ENCODE measurements around the gene MT1E.

MT1E gene

DNA sequence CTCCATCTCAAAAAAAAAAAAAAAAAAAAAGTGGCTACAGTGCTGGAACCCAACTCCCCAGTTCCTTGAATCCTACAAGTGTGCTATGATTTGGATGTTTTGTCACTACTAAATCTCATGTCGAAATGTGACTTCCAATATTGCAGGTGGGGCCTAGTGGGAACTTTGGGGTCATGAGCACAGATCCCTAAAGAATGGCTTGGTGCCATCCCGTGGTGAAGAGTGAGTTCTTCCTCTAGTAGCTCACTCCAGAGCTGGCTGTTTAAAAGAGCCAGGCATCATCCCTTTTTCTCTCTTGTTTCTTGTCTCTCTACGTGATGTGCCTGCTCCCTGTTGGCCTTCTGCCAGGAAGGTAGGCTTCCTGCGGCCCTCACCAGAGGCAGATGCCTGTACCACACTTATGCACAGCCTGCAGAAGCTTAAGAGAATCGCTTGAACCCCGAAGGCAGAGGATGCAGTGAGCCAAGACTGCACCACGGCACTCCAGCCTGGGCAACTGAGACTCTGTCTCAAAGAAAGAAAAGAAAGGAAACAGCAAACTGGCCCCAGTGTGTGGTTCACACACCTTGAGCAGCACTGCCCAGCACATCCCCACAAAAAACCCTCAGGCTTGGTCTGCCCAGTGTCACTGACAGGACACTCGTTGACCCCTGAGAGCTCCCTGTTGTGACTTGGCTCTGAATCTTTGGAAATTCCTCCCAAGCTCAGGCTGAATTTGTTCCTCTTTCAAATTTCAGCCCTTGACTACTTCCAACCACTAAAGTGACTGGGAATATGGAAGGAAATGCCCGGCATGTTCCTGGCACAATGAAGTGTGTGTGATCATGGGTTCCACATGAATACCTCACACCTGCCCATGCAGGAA, 3.1 kb downstream of the MT1E start:
- FAIRE-seq = no peak

DNA sequence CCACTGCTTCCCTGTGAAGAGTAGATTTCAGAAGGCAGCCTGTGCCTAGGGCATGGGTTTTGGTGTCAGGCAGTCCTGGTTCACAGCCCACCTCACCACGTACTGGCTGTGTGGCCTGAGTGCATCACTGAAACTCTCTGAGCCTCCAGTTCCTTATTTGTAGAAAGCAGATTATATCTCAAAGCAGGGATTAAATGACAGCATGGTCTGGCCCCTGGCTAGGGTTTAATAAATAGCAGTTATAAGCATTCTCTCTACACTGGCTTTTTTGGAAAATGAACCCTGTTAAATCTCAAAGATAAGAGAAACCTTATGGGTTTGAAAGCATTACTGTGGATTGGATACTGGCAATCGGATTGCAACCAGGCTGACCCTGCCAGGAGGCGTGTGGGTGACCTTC, 4.0 kb downstream of the MT1E start:
- FAIRE-seq = no peak

DNA sequence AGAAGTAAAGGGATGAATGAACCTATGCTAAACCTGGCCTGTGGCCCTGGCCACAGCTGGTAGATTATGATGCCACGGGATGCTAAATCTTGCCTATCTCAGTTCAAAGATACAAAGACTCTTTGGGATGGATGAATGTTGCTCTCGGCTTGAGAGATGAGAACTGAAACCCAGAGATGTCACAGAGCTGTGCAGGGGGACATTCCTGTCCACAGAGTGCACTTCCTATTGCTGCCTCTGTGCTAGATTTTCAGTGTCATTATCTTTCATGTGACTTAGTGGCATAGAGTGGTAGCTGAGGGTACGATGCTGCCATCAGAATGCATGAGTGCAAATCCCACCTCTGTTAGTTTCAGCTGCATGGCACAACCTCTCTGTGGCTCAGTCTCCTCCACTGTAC, 4.6 kb downstream of the MT1E start:
- FAIRE-seq = no peak

DNA sequence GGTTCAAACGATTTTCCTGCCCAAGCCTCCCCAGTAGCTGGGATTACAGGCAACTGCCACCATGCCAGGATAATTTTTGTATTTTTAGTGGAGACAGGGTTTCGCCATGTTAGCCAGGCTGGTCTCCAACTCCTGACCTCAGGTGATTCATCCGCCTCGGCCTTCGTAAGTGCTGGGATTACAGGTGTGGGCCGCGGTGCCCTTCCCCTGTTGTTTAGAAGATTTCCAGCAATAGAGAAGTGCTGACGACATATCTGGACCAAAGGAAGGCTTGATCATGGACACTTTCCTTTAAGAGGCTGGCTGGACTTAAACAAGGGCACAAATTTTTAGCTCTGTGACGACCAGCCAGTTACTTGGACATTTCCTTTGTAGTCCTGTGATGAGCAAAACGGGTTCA, 5.6 kb downstream of the MT1E start:
- FAIRE-seq = no peak

DNA sequence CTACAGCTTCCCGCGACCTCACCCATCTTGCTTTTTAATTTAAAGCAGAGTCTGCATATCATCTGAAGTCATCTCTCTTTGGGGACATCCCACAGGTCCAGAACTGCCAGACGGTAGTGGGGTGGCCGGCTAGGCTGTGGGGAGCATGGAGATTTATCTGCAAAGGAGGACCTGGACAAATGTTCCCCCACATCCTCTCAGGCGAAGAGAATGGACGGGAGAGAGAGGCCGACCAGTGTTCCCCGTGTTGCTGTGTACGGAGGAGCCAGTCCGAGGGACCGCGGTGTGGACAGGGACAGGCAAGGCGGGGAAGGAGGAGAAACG, 6.2 kb downstream of the MT1E start:
- no peak for FAIRE-seq

DNA sequence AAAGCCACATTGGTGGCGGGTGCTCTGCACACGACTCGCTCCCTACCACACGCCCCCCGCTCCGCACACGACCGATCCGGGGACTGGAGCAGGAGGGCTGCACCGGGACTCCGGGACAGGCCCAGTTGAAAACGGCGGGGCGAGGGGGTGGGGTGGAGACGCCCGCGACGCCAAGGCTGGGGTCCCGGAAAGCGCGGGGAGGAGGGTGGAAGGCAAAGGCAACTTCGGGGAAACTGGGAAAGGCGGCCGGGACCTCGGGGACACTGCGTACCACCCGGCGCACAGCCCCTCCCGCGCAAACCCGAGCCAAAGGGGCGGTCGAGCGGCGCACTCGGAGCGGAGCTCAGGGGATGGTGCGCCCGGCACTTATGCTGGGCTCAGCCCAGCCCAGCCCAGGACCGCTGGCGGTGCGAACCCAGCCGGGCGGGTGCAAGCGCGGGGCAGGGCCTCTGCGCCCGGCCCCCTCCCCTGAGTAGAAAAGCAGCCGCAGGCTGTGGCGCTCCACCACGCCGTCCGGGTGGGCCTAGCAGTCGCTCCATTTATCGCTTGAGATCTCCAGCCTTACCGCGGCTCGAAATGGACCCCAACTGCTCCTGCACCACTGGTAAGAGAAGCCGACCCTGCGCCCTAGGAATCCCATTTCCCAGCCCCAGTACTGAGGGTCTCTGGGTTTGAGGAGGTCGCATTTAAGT, 6.7 kb downstream of the MT1E start, which contains the start of gene MT1M:
Gene MT1M, plus strand, starts transcription at position 504 of the 692 bp plus-strand sequence. Its CDS starts 73 bp downstream, at position 577.
- FAIRE-seq = no peak

DNA sequence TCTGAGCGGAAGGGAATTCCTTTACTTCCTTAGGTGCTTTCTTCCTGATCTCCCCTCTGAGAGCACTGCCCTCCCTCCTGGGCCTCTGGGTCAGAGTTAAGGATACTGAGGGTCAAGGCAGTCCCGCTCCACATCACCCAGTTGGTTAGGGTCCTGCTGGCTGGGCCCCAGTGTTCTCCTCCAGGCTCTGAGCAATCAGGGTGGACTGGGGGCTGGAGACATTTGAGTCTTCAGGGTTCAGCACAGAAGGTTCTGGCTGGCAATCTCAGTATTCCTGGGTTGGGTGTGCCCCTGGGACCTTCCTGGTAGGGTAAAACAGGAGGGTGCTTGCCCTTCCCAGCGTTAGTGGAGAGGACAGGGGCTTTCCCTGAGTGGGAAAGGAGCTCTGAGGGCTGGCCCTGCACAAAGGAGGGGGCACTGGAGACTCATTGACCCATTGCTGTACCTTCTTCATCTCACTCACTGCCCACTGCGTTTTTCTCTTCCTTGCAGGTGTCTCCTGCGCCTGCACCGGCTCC, 7.3 kb downstream of the MT1E start:
- no peak for FAIRE-seq

DNA sequence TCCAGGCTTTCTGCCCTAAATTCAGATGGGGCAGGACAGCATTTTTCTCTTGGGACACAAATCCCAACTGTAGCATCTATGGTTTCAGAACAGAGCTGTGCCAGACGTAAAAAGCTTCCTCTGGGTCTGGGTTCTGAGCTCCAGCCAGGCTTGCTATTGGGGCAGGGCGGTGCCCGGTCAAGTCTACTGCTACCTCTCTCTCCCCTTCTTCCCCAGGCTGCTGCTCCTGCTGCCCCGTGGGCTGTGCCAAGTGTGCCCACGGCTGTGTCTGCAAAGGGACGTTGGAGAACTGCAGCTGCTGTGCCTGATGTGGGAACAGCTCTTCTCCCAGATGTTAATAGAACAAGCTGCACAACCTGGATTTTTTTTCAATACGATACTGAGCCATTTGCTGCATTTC, 8.0 kb downstream of the MT1E start:
- FAIRE-seq = no peak

DNA sequence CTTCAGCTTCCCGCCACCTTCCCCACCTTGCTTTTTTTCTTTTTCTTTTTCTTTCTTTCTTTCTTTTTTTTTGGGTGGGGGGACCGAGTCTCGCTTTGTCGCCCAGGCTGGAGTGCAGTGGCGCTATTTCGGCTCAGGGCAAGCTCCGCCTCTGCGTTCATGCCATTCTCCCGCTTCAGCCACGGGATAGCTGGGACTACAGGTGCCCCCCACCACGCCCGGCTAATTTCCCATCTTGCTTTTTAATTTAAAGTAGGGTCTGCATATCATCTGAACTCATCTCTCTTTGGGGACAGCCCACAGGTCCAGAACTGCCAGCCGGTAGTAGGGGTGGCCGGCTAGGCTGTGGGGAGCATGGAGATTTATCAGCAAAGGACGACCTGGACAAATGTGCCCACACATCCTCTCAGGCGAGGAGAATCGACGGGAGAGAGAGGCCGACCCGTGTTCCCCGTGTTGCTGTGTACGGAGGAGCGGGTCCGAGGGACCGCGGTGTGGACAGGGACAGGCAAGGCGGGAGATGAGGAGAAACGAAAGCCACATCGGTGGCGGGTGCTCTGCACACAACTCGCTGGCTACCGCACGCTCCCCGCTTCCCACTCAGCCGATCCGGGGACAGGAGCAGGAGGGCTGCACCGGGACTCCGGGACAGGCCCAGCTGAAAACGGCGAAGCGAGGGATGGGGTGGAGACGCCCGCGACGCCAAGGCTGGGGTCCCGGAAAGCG, 9.3 kb downstream of the MT1E start:
- FAIRE-seq = no peak

DNA sequence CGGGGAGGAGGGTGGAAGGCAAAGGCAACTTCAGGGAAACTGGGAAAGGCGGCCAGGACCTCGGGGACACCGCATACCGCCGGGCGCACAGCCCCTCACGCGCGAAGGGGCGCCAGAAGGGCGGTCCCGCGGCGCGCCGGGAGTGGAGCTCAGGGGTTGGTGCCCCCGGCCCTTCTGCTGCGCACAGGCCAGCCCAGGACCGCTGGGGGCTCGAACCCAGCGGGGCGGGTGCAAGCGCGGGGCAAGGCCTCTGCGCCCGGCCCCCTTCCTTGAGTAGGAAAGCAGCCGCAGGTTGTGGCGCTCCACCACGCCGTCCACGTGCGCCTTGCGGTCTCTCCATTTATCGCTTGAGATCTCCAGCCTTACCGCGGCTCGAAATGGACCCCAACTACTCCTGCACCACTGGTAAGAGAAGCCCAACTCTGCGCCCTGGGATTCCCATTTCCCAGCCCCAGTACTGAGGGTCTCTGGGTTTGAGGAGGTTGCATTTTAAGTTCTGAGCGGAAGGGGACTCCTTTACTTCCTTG, 9.9 kb downstream of the MT1E start:
- no peak for FAIRE-seq

DNA sequence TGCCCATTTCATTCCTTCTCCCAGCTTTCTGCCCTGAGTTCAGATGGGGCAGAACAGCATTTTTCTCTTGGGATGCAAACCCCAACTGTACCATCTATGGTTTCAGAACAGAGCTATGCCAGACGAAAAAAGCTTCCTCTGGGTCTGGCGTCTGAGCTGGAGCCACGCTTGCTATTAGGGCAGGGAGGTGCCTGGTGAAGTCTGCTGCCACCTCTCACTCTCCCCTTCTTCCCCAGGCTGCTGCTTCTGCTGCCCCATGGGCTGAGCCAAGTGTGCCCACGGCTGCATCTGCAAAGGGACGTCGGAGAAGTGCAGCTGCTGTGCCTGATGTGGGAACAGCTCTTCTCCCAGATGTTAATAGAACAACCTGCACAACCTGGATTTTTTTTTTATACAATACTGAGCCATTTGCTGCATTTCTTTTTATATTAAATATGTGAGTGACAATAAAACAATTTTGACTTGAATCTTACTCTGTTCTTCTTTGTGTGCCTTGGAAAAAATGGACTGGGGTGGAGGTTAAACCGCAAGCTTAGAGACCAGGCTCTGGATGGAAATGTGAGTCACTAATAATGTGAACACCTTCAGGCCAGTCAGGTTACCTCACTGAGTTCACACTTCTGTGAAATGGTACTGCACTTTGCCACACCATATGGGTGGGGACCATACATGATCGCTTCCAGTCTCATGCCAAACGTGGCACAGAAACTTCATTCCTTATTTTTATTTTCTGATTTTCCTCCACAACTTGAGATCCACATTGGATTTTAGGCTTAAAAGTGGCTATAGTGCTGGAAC, 11.2 kb downstream of the MT1E start:
- FAIRE-seq = no peak

DNA sequence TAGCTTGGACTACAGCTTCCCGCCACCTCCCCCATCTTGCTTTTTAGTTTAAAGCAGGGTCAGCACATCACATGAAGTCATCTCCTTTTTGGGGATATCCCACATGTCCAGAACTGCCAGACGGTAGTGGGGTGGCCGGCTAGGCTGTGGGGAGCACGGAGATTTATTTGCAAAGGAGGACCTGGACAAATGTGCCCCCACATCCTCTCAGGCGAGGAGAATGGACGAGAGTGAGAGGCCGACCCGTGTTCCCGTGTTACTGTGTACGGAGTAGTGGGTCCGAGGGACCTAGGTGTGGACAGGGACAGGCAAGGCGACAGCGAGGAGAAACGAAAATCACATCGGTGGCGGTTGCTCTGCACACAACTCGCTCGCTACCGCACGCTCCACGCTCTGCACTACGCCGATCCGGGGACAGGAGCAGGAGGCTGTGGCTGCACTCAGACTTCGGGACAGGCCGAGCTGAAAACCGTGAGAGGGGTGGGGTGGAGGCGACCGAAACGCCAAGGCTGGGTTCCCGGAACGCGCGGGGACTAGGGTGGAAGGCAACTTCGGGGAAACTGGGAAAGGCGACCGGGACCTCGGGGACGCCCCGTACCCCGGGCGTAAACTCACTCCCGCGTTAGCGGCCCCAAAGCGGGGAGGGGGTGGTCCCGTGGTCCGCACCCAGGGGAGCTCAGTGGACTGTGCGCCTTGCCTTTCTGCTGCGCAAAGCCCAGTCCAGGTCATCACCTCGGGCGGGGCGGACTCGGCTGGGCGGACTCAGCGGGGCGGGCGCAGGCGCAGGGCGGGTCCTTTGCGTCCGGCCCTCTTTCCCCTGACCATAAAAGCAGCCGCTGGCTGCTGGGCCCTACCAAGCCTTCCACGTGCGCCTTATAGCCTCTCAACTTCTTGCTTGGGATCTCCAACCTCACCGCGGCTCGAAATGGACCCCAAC, 12.5 kb downstream of the MT1E start, which contains the start of gene MT1A:
Gene MT1A, plus strand, starts transcription at position 853 of the 937 bp plus-strand sequence. Its CDS starts 73 bp downstream, at position 926.
- FAIRE-seq = no peak

DNA sequence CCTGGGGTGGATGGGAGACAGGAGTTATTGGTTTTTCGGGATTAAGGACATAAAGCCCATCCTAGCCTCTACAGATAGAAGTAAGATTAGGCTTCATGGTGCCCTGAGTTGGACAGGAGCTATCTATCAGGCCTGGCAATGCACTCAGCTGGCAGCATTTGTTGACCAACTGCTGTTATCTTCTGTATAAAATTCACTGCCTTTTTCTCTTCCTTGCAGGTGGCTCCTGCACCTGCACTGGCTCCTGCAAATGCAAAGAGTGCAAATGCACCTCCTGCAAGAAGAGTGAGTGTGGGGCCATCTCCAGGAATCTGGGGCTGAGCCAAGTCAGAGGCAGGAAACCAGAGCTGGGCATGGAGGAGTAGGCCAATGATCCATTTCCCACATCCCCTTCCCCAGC, 13.5 kb downstream of the MT1E start:
- no peak for FAIRE-seq

DNA sequence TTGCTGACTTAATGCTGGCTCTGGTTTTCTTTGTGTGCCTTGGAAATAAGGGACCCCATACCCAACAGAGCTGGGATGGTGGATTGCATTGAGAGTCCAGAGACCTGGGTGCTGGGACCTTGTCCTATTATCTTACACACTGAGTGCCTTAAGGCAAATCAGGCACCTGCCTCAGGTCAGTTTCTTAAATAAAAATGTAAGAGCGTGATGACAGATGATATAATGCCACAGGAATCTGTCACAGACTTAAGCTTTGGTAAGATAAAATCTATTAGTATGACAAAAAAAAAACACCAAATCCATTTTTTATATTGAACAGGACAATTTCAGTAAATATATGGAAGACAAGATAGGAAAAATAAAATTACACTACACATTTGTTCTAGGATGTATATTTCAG, 14.5 kb downstream of the MT1E start:
- FAIRE-seq = no peak

DNA sequence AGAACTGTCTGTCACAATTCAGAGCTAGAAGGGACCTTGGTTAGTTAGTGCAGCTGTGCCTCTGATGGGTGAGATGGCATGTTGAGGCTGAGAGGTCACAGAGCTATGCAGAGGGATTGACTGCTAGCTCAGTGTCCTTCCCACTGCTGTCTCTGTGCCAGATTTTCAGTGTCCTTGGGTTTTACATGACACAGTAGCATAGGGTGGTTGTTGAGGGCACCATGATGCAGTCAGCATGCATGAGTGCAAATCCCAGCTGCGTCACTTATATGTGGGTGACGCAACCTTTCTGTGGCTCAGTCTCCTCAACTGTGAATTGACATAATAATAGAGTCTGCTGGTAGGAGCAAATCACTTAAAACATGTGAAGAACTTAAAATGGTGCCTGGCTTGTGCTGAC, 15.6 kb downstream of the MT1E start:
- FAIRE-seq = no peak

DNA sequence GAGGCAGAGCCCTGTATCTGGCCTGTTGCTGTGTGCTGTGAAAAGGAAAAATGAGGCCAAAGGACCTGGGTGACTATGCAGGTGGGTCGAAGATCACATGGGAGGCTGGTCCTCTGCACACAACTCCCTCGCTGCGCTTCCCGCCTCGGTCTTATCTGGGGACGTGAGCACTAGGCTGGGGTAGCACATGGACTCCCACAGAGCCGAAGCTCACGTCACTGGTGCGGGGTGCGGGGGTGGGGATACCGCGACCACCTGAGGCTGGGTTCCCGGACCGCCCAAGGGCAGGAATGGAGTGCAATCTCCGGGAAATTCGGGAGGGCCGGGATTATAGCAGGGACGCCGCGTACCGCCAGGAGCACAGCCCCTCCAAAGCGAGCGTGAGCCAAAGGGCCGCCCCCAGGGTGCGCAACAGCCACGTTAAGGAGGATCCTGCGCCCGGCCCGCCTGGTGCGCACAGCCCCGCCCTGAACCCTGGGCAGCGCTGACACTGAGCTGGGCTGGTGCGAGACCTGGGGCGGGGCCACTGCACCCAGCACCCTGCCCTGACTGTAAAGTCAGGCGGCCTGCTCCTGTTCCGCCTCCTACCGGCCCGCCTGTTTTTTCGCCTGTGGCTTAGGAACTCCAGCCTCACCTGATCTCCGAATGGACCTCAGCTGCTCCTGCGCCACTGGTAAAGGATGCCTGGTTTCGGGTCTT, 17.6 kb downstream of the MT1E start:
- FAIRE-seq = no peak

DNA sequence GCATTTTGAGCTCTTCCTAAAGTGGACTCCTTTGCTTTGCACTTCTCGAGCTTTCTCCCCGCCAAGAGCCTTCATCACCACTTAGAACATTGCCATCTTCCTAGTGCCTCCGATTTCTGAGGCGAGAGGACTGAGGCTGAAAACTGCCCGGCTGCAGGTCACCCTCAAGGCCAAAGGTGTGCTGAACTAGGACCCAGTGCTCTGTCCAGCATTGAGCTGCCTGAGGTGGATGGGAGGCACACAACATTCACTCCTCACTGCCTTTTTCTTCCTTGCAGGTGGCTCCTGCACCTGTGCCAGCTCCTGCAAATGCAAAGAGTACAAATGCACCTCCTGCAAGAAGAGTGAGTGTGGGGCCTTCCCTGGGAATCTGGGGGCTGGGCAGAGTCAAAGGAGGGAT, 18.3 kb downstream of the MT1E start:
- no peak for FAIRE-seq

DNA sequence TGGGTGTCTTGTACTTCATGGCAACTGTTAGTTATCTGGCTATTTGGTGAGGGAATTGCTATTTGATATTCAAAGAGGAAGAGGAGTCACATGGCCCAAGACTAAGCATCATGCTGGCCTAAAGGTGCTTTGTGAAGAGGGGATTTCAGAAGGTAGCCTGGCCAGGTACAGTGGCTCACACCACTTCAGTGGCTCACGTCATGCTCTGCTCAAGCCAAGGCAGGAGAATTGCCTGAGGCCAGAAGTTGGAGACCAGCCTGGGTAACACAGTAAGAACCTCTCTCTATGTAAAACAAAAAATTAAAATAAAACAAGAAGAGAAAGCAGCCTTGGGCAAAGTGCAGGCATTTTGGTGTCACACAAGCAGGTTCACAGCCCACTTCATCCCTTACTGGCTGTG, 19.7 kb downstream of the MT1E start:
- no peak for FAIRE-seq

DNA sequence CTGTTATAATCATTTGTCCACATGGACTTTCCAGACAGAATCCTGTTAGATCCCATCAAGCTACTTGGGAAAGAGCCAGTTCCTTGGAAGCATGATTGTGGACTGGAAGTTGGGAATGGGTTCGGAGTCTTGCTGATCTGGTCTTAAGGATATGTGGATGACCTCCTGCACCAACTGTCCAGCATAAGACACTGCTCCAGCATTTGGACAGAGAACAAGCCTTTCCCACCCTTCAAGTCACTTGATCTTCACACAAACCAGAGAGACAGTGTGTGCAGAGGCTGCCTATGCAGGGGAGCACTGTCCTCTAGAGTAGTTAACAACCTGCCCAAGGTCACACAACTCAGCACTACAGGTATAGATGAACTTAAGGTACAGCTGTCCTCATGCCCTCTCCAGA, 20.3 kb downstream of the MT1E start:
- FAIRE-seq = no peak

DNA sequence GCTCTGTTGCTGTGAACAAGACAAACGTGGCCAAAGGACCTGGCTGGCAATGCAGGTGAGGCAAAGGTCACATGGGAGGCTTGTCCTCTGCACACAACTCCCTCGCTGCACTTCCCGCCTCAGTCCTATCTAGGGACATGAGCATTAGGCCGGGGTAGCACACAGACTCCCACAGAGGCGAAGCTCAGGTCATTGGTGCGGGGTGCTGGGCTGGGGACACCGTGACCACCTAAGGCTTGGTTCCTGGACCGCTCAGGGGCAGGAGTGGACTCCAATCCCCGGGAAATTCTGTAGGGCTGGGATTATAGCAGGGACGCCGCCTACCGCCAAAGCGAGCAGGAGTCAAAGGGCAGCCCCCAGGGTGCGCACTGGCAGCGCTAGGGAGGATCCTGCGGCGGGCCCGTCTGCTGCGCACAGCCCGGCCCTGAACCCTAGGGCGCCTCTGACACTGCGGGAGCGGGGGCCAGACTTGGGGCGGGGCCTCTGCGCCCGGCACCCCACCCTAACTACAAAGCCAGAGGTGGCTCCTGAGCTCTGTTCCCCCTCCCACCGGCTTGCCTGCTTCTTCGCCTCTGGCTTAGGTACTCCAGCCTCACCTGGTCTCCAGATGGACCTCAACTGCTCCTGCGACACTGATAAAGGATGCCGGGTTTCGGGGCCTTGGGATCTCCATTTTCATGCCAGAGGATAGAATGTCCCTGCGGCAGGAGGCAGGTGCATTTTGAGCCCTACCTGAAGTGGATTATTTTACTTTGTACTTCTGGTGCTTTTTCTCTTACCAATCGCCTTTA, 22.3 kb downstream of the MT1E start:
- no peak for FAIRE-seq

All from A204.1 (cell line).